ENCODE results near the gene PMEL.
"Not testable (repeated sequence)": the region's sequence is repeated elsewhere in the genome, so short reads cannot be mapped to it uniquely, and the experiment has no call there.

The PMEL gene

DNA sequence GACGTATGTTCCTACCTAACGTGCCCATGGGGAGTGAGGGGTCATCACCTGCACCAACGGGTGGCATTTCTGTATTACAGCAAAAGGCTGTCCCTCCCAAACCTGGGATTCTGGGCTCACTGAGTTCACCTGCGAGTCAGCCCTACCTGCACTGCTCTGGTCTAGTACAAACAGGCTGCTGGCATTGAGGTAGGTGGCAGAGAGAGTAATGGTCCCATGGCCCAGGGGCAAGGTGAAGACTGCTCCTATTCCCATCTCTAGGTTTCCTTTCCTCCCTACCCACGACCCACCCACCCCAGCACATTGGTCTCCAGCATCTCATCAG is 31.7 kb upstream of the PMEL start:
- Histone ChIP-seq H3K4me3 (ENCODE audit: low read depth in 1 of 2, low read length in 2 of 2) (peak overlapping the region; percentile 55 to 97), H3K9me3 (ENCODE audit: low read length) (no peaks in the 10 kb centered on the region), H3K4me1 (ENCODE audit: insufficient read depth, low read length) (peaks cover 15% of the 10 kb centered on the region), H3K27ac (ENCODE audit: low read depth, low read length) (peak overlapping the region; percentile 79), H3K27me3 (ENCODE audit: control insufficient read depth in 1 of 2, insufficient read depth in 2 of 2, low read length in 2 of 2) (no peaks in the 10 kb centered on the region), H3K36me3 (ENCODE audit: insufficient read depth, low read length) (peaks cover 31% of the 10 kb centered on the region), H3K9ac (ENCODE audit: low read length) (peak overlapping the region; percentile 88)

DNA sequence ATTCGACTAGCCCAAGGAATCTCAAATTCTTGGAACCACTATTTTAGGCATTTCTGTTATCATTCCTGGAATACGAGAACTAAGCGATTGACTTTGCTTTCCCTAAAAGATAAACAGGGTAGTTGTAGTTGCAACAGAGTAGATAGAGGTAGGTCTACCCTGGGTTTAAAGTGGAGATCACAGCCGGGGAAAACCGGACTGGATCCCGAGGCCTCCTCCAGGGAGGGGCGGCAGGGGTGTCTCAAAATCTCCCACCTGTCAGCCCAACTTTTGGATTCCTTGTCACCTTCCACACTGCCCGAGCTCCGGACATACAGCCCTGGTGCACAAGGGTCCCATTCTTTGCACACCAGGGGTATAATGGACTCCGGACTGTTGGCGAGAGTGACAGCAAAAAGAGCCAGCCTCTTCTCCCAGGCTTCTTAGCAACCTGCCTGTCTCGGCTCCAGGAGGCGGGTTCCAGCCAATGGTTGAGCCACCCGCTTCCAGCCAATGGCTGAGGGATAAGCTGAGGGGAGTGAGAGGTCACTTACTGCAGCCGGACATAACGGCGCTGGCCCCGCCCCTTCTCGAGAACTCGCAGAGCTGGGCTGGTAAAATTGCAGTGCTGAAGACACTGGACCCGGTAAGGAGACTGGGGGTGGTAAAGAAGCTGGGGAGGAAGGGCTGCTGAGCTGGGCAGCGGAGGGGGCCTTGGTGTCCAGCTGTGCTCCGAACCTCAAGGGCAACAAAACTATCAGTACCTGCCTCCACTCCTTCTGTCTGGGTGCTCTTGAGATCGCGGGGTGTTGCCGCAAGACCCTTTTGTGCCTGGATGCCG is 31.1 kb upstream of the PMEL start, which contains the start of gene SUOX:
Gene SUOX (plus strand): TSS at position 562 of the 820 bp plus-strand sequence. CDS start 4,946 bp downstream, outside the sequence.
- peaks cover 31% of the 10 kb centered on the region for H3K36me3 ChIP-seq (ENCODE audit: insufficient read depth, low read length)
- H3K27ac ChIP-seq (ENCODE audit: low read depth, low read length), result peak within 1 kb of the TSS; percentile 91

DNA sequence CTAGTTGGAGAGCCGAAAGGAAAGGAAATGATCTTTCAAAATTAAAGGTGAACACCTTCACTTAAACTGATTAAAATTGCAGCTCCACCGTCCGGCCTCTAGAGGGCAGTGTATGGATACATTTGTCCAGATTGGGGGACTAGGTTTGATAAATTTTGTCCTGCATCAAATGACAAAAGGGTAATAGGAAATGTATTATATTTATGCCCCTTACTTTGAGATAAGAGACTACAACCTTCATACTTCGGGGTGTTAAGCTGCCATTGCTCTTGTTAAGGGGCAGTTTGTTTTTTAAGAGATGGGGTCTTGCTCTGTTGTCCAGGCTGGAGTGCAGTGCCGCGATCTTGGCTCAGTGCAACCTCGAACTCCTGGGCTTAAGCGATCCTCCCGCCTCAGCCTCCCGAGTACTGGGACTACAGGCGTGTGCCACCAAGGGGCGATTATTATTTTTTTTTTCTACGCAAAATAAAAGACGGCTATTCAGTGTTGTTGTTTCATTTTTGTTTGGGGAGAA is 30.4 kb upstream of the PMEL start:
- Histone ChIP-seq H3K4me1 (ENCODE audit: insufficient read depth, low read length) (peaks cover 15% of the 10 kb centered on the region), H3K27me3 (ENCODE audit: control insufficient read depth in 1 of 2, insufficient read depth in 2 of 2, low read length in 2 of 2) (no peaks in the 10 kb centered on the region), H3K9me3 (ENCODE audit: low read length) (no peaks in the 10 kb centered on the region), H3K4me3 (ENCODE audit: low read depth in 1 of 2, low read length in 2 of 2) (peak overlapping the region; percentile 55 to 97), H3K9ac (ENCODE audit: low read length) (peak overlapping the region; percentile 45), H3K36me3 (ENCODE audit: insufficient read depth, low read length) (peaks cover 31% of the 10 kb centered on the region), H3K27ac (ENCODE audit: low read depth, low read length) (peak overlapping the region; percentile 91)

More for the DNA sequence above, 31.1 kb upstream of the PMEL start, which contains the start of gene SUOX:
- peaks cover 15% of the 10 kb centered on the region for H3K4me1 ChIP-seq (ENCODE audit: insufficient read depth, low read length)
- no peaks in the 10 kb centered on the region for H3K9me3 ChIP-seq (ENCODE audit: low read length)
- peak within 1 kb of the TSS; percentile 88 for H3K9ac ChIP-seq (ENCODE audit: low read length)
- no peaks in the 10 kb centered on the region for H3K27me3 ChIP-seq (ENCODE audit: control insufficient read depth in 1 of 2, insufficient read depth in 2 of 2, low read length in 2 of 2)
- peak within 1 kb of the TSS; percentile 55 to 97 for H3K4me3 ChIP-seq (ENCODE audit: low read depth in 1 of 2, low read length in 2 of 2)

DNA sequence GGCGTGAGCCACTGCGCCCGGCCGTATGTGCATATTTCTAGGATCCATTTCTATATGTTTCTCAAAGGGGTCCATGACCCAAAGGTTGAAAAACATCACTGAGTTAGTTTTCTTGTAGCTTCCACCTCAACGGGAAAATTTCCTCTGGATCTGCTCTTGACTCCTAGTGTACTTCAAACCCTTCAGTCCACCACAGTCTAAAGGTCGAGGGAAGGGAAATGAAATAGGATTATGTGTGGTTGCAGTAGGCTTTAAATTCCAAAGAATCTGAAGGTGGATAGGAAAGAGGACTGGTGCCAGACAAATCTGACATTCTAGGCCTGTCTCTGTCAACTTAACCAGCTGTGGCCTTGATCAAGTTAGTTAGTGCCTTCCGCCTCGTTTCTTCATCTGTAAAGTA is 29.5 kb upstream of the PMEL start:
- H3K4me1 ChIP-seq (ENCODE audit: insufficient read depth, low read length), result peaks cover 15% of the 10 kb centered on the region
- H3K27me3 ChIP-seq (ENCODE audit: control insufficient read depth in 1 of 2, insufficient read depth in 2 of 2, low read length in 2 of 2), result no peaks in the 10 kb centered on the region
- no peak overlapping the region for H3K9ac ChIP-seq (ENCODE audit: low read length)
- H3K9me3 ChIP-seq (ENCODE audit: low read length), result no peaks in the 10 kb centered on the region
- H3K27ac ChIP-seq (ENCODE audit: low read depth, low read length), result no peak overlapping the region
- H3K4me3 ChIP-seq (ENCODE audit: low read depth in 1 of 2, low read length in 2 of 2), result no peak overlapping the region
- peaks cover 40% of the 10 kb centered on the region for H3K36me3 ChIP-seq (ENCODE audit: insufficient read depth, low read length)

DNA sequence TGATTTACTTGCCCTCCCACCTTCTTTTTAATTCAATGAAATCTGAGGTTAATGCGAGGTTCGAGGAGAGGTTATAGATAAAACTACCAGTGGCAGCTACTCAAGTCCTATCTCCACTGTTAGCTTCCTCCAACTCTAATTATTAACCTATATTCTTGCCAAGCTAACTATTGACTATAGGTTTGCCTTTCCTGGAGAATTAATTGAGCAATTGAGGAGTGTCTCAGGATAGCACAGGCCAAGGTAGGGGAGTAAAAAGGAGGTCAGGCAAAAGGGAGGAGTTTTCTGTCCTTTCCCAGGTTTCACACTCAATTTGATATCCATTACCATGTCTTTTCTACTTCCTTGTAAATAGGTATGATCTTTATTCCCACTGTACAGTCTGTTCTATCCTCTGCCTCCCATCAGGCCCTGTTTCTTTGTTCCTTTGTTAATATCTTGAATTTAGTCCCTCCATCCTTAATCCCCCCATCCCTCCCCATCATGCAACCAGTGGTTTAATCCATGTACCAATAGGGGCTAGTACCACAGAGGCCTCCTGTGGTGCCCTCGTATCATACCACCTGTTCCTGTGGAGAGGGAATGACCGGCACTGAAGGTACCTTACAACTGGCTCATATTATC is 27.5 kb upstream of the PMEL start:
- H3K9me3 ChIP-seq (ENCODE audit: low read length), result no peaks in the 10 kb centered on the region
- no peak overlapping the region for H3K9ac ChIP-seq (ENCODE audit: low read length)
- peaks cover 15% of the 10 kb centered on the region for H3K4me1 ChIP-seq (ENCODE audit: insufficient read depth, low read length)
- H3K27ac ChIP-seq (ENCODE audit: low read depth, low read length), result no peak overlapping the region
- H3K4me3 ChIP-seq (ENCODE audit: low read depth in 1 of 2, low read length in 2 of 2), result no peak overlapping the region
- peaks cover 53% of the 10 kb centered on the region for H3K36me3 ChIP-seq (ENCODE audit: insufficient read depth, low read length)
- no peaks in the 10 kb centered on the region for H3K27me3 ChIP-seq (ENCODE audit: control insufficient read depth in 1 of 2, insufficient read depth in 2 of 2, low read length in 2 of 2)

DNA sequence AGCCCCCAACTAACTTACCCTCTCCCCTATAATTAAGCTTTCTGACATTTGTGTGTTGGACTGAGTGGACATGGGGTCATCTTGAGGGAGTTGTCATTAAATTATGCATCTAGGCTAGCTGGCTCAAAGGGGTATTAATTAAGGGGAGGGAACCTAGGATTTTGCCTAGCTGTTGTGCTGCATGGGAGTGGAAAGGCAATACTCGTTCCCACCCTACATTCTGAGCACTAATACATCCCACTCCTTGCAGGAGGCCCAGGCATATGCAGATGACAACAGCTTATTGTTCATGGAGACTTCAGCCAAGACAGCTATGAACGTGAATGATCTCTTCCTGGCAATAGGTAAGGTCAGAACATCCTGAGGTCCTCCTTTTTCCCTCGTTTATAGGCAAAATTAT is 25.3 kb upstream of the PMEL start:
- no peak overlapping the region for H3K9ac ChIP-seq (ENCODE audit: low read length)
- peaks cover 2% of the 10 kb centered on the region for H3K4me1 ChIP-seq (ENCODE audit: insufficient read depth, low read length)
- H3K4me3 ChIP-seq (ENCODE audit: low read depth in 1 of 2, low read length in 2 of 2), result no peak overlapping the region
- no peak overlapping the region for H3K27ac ChIP-seq (ENCODE audit: low read depth, low read length)
- no peaks in the 10 kb centered on the region for H3K9me3 ChIP-seq (ENCODE audit: low read length)
- H3K36me3 ChIP-seq (ENCODE audit: insufficient read depth, low read length), result peaks cover 57% of the 10 kb centered on the region
- no peaks in the 10 kb centered on the region for H3K27me3 ChIP-seq (ENCODE audit: control insufficient read depth in 1 of 2, insufficient read depth in 2 of 2, low read length in 2 of 2)

DNA sequence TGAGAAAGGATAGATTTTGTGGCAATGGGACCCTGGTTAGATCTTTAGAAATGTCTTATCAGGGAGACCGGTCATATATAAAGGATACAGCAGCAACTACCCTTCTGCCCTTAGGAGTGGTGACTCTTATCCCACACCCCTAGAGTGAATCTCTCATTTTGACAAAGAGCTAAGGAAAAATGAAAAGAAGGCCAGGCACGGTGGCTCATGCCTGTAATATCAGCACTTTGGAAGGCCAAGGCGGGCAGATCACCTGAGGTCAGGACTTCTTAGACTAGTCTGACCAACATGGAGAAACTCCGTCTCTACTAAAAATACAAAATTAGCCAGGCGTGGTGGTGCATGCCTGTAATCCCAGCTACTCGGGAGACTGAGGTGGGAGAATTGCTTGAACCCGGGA is 20.1 kb upstream of the PMEL start:
- H3K9me3 ChIP-seq (ENCODE audit: low read length); H3K27ac ChIP-seq (ENCODE audit: low read depth, low read length); H3K9ac ChIP-seq (ENCODE audit: low read length); H3K27me3 ChIP-seq (ENCODE audit: control insufficient read depth in 1 of 2, insufficient read depth in 2 of 2, low read length in 2 of 2); H3K4me3 ChIP-seq (ENCODE audit: low read depth in 1 of 2, low read length in 2 of 2); H3K4me1 ChIP-seq (ENCODE audit: insufficient read depth, low read length): not testable (repeated sequence)
- H3K36me3 ChIP-seq (ENCODE audit: insufficient read depth, low read length), result peaks cover 42% of the 10 kb centered on the region

DNA sequence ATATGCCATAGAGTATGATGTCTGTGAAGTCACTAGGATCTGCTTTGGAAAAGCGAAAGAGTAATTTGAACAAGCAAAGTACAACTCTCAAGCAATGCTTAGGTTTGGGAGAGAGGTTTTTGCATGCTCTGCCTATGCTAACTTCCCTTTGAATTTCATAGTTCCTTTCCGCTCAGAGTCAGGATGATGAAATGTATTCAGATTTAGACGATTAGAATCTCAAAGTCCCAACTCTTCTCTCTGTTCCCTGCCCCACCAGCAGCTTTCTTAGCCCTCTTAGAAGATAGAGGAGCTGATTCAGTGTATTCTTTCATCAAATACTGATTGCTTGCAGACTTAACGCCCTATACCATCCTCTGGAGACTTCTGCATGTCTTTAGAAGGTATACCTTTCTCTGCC is 19.5 kb upstream of the PMEL start:
- peaks cover 40% of the 10 kb centered on the region for H3K36me3 ChIP-seq (ENCODE audit: insufficient read depth, low read length)
- no peaks in the 10 kb centered on the region for H3K4me1 ChIP-seq (ENCODE audit: insufficient read depth, low read length)
- H3K4me3 ChIP-seq (ENCODE audit: low read depth in 1 of 2, low read length in 2 of 2), result no peak overlapping the region
- no peaks in the 10 kb centered on the region for H3K9me3 ChIP-seq (ENCODE audit: low read length)
- H3K27ac ChIP-seq (ENCODE audit: low read depth, low read length), result no peak overlapping the region
- no peaks in the 10 kb centered on the region for H3K27me3 ChIP-seq (ENCODE audit: control insufficient read depth in 1 of 2, insufficient read depth in 2 of 2, low read length in 2 of 2)
- no peak overlapping the region for H3K9ac ChIP-seq (ENCODE audit: low read length)

DNA sequence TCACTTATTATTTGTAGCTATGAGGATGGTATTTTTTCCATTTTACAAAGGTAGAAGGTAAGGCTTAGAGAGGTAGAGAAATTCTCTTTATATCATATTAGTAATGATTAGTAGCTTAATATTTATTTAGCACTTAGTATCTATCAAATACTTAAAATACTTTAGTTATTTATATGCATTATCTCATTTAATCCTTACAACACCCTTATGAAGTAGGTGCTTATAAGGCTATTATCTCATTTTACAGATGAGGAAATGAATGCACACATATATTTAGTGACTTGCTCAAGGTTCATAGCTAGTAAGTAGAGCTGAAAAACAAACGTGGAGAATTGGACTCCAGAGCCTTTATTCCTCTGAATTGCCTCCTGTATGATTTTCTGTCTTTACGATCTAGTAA is 19.0 kb upstream of the PMEL start:
- Histone ChIP-seq H3K4me1 (ENCODE audit: insufficient read depth, low read length) (no peaks in the 10 kb centered on the region), H3K27ac (ENCODE audit: low read depth, low read length) (no peak overlapping the region), H3K9me3 (ENCODE audit: low read length) (no peaks in the 10 kb centered on the region), H3K36me3 (ENCODE audit: insufficient read depth, low read length) (peaks cover 38% of the 10 kb centered on the region), H3K9ac (ENCODE audit: low read length) (no peak overlapping the region), H3K4me3 (ENCODE audit: low read depth in 1 of 2, low read length in 2 of 2) (no peak overlapping the region), H3K27me3 (ENCODE audit: control insufficient read depth in 1 of 2, insufficient read depth in 2 of 2, low read length in 2 of 2) (no peaks in the 10 kb centered on the region)

DNA sequence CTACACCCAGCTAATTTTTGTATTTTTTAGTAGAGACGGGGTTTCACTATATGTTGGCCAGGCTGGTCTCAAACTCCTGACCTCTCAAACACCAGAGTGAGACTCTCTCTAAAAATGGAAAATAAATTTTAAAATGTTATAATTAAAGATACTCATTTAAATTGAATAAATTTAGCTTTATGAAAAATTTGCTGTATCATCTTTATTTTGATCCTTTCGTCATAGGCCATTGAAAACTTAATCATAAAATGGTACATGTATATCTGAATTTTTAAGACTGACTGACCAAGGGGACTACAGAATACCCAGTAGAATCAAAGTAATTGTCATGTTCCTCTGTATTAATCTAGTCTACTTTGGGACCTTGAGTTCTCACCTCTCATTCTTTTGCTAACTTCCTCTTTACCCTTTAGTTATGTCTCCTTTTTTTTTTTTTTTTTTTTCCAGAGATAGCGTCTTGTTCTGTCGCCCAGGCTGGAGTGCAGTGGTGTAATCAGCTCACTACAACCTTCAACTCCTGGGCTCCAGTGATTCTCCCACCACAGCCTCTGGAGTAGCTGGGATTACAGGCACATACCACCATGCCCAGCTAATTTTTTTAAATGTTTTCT is 17.5 kb upstream of the PMEL start:
- no peak overlapping the region for H3K27ac ChIP-seq (ENCODE audit: low read depth, low read length)
- no peak overlapping the region for H3K9ac ChIP-seq (ENCODE audit: low read length)
- H3K4me1 ChIP-seq (ENCODE audit: insufficient read depth, low read length), result no peaks in the 10 kb centered on the region
- H3K27me3 ChIP-seq (ENCODE audit: control insufficient read depth in 1 of 2, insufficient read depth in 2 of 2, low read length in 2 of 2), result no peaks in the 10 kb centered on the region
- peaks cover 30% of the 10 kb centered on the region for H3K36me3 ChIP-seq (ENCODE audit: insufficient read depth, low read length)
- no peaks in the 10 kb centered on the region for H3K9me3 ChIP-seq (ENCODE audit: low read length)
- H3K4me3 ChIP-seq (ENCODE audit: low read depth in 1 of 2, low read length in 2 of 2), result no peak overlapping the region

DNA sequence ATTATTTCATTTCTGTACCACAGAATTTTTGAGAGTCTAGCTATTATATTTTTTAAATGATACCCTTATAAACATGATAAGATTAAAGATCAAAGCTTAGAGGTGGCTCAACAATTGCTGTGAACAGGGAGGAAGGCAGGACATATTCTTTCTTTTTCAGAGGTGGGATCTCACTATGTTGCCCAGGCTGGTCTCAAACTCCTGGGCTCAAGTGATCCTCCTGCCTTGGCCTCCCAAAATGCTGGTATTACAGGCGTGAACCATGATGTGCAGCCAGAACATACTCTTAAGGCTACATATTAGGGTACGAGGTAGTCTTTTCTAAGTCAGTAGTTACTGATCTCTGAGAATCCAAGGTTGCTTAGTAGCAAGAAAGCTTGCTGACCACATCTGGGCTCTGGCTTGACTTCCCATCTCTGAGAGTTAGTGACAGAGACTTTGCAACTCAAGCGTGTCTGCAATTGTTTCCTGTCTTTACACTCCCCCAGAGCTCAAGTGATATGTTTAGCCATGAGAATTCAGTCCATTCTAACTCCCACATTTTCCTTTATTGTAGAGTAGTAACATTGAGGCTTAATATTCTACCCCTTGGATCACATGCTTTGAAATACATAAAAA is 16.6 kb upstream of the PMEL start:
- H3K4me1 ChIP-seq (ENCODE audit: insufficient read depth, low read length), result peaks cover 5% of the 10 kb centered on the region
- no peak overlapping the region for H3K27ac ChIP-seq (ENCODE audit: low read depth, low read length)
- H3K27me3 ChIP-seq (ENCODE audit: control insufficient read depth in 1 of 2, insufficient read depth in 2 of 2, low read length in 2 of 2), result no peaks in the 10 kb centered on the region
- H3K4me3 ChIP-seq (ENCODE audit: low read depth in 1 of 2, low read length in 2 of 2), result no peak overlapping the region
- H3K9ac ChIP-seq (ENCODE audit: low read length), result no peak overlapping the region
- H3K36me3 ChIP-seq (ENCODE audit: insufficient read depth, low read length), result peaks cover 30% of the 10 kb centered on the region
- no peaks in the 10 kb centered on the region for H3K9me3 ChIP-seq (ENCODE audit: low read length)

Measured in muscle layer of colon (tissue), 2 donors.